WERI-Rb-1 (cell line): Measurements from ENCODE around the gene FRMD4A.

Experiments used
- DNase-seq: peaks from one replicate; pipeline ENCODE4 v3.0.0-alpha.2; 2020
- H3K27ac ChIP-seq: fragments of 250-450 bp; sonication (Bioruptor Pico); 2 replicates; pipeline ENCODE4 v1.5.1; 2020; ENCODE audit warnings: mild to moderate bottlenecking, moderate library complexity
- H3K27me3 ChIP-seq: fragments of 250-450 bp; sonication (Bioruptor Pico); 2 replicates; pipeline ENCODE4 v1.5.1; 2021; ENCODE audit warnings: mild to moderate bottlenecking, low read depth, moderate library complexity; ENCODE audit not compliant: insufficient read depth, severe bottlenecking
- H3K36me3 ChIP-seq: fragments of 250-450 bp; sonication (Bioruptor Pico); 2 replicates; pipeline ENCODE4 v1.5.1; 2020; ENCODE audit warnings: mild to moderate bottlenecking, moderate library complexity
- H3K4me3 ChIP-seq: 2 replicates; pipeline ENCODE4 v1.5.1; 2011; ENCODE audit warnings: low read depth, mild to moderate bottlenecking, control low read depth, low read length
- H3K9me3 ChIP-seq: fragments of 250-450 bp; sonication (Bioruptor Pico); 2 replicates; pipeline ENCODE4 v1.5.1; 2021; ENCODE audit warnings: mild to moderate bottlenecking, moderate library complexity; ENCODE audit not compliant: severe bottlenecking
- TF ChIP-seq, protein P1 (sequence below): IDR thresholded peaks from 2 replicates; pipeline ENCODE4 v1.5.1; 2011; ENCODE audit warnings: low read depth, mild to moderate bottlenecking, control low read depth, inconsistent platforms, low read length

FRMD4A gene

DNA sequence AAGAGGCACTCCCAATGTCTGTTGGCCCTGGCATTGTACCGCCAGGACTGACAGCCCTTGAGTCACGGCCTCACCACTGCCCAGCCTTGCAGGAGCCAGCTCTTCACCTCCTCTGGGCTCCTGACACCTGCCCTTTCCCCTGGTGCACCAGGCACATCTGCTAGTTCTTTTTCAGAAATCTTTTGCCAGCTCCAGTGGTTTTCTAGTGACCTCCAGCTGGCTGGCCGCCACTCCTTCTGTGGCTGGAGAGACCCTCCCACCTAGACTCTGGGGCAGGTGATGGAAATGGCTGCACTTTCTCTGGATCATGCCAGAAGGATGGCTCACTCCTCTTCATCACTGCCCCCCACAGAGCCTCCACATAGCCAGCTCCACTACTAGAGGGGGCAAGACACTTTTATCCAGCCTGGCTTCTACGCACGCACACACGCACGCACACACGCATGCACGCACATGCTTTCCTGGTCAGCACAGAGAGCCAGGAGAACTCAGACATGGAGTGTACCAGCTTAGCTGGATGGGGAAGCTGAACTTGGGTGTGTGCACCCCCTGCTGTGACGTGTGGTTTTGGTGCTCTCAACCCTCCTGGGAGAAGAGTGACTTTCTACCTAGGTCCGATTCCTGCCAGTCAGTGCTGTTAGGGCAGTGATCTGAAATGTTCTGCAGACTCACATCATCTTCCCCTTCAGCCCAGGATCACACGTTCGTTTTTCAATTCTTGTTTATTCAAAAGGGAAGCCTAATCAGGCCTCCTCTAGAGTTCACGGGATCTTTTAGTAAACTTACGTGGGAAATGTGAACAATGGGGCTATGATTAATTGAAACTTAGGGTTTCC, 522.0 kb downstream of the FRMD4A start:
- DNase-seq, result no peak
- H3K36me3 ChIP-seq, result no peaks in the 10 kb centered on the region
- H3K27ac ChIP-seq, result no peak overlapping the region
- TF ChIP-seq, protein P1, sequence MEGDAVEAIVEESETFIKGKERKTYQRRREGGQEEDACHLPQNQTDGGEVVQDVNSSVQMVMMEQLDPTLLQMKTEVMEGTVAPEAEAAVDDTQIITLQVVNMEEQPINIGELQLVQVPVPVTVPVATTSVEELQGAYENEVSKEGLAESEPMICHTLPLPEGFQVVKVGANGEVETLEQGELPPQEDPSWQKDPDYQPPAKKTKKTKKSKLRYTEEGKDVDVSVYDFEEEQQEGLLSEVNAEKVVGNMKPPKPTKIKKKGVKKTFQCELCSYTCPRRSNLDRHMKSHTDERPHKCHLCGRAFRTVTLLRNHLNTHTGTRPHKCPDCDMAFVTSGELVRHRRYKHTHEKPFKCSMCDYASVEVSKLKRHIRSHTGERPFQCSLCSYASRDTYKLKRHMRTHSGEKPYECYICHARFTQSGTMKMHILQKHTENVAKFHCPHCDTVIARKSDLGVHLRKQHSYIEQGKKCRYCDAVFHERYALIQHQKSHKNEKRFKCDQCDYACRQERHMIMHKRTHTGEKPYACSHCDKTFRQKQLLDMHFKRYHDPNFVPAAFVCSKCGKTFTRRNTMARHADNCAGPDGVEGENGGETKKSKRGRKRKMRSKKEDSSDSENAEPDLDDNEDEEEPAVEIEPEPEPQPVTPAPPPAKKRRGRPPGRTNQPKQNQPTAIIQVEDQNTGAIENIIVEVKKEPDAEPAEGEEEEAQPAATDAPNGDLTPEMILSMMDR, result no peak
- H3K27me3 ChIP-seq, result no peaks in the 10 kb centered on the region
- H3K9me3 ChIP-seq, result no peaks in the 10 kb centered on the region
- H3K4me3 ChIP-seq, result no peak overlapping the region

- H3K4me3 ChIP-seq, result no peak overlapping the region
- H3K27me3 ChIP-seq, result no peaks in the 10 kb centered on the region
- TF ChIP-seq, protein P1, result no peak
- H3K27ac ChIP-seq, result no peak overlapping the region
- H3K36me3 ChIP-seq, result no peaks in the 10 kb centered on the region
- no peaks in the 10 kb centered on the region for H3K9me3 ChIP-seq
- no peak for DNase-seq
Observed at GRCh38 chr10:13806419-13806818, 524.3 kb downstream of the FRMD4A start.

- no peak overlapping the region for H3K4me3 ChIP-seq
Observed at GRCh38 chr10:13803566-13804554, 526.9 kb downstream of the FRMD4A start.

DNA sequence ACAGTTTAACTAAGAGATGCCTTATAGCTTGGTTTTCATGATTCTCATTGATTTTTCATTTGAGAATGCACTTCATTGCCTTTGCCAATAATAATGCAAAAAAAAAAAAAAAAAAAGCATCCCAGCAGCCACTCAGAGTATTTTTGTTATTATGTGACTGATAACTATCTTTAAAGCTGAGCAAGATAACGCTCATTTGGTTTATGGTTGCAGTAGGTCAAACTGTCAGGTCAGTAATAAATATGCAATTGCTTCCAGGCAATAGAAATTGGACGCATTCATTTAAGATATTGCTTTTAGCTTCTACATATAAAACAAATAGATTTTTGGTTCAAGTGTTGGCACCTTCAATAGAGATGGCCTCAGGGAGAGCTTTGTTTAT, 528.8 kb downstream of the FRMD4A start:
- Histone ChIP-seq H3K9me3 (no peaks in the 10 kb centered on the region), H3K27ac (no peak overlapping the region), H3K36me3 (no peaks in the 10 kb centered on the region), H3K4me3 (no peak overlapping the region), H3K27me3 (no peaks in the 10 kb centered on the region)
- TF ChIP-seq, protein P1, result no peak
- no peak for DNase-seq

More at GRCh38 chr10:13803566-13804554, 526.9 kb downstream of the FRMD4A start:
- Histone ChIP-seq H3K9me3 (no peaks in the 10 kb centered on the region), H3K27me3 (no peaks in the 10 kb centered on the region), H3K36me3 (no peaks in the 10 kb centered on the region), H3K27ac (no peak overlapping the region)
- TF ChIP-seq, protein P1, result no peak
- no peak for DNase-seq

- H3K27me3 ChIP-seq, result no peaks in the 10 kb centered on the region
- H3K4me3 ChIP-seq, result no peak overlapping the region
- H3K9me3 ChIP-seq, result no peaks in the 10 kb centered on the region
- no peak overlapping the region for H3K27ac ChIP-seq
- DNase-seq, result no peak
- TF ChIP-seq, protein P1, result no peak
- no peaks in the 10 kb centered on the region for H3K36me3 ChIP-seq
Observed at GRCh38 chr10:13801156-13801906, 529.4 kb downstream of the FRMD4A start.
